Fibroblast of pulmonary artery (primary cell): ENCODE results near the gene SERPINA1.

ENCODE experiments used
- DNase-seq: peaks from one replicate; pipeline ENCODE4 v3.0.0-alpha.2; 2010; ENCODE audit warnings: low read depth
- H3K4me3 ChIP-seq: replicated peaks from 2 replicates; pipeline ENCODE4 v1.5.1; 2011; ENCODE audit warnings: low read depth, mild to moderate bottlenecking, control low read depth, low read length, moderate library complexity
- TF ChIP-seq, protein P1 (sequence below): IDR thresholded peaks from 2 replicates; pipeline ENCODE4 v1.5.1; 2011; ENCODE audit warnings: mild to moderate bottlenecking, control low read depth, low read length, inconsistent platforms; ENCODE audit errors: missing control alignments

The SERPINA1 gene

DNA sequence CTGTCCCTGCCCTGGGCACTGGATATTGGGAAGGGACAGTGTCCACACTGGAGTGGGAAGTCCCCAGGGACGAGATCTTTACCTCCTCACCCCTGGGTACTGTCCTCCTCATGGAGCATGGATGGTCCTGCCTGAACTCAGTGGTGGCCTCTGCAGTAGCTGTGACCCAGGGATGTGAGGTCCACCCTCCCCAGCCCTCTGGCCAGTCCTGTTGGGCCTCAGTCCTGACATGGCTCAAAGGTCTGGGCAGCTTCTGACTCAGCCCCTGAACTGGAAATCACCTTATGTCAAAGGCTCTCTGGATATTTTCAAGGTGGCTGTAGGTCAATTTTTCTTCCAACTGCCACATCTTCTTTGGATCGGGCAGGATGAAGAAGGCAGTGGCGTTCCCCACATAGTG is 24.4 kb downstream of the SERPINA1 start:
- no peak for DNase-seq
- no peak overlapping the region for H3K4me3 ChIP-seq
- TF ChIP-seq, protein P1, sequence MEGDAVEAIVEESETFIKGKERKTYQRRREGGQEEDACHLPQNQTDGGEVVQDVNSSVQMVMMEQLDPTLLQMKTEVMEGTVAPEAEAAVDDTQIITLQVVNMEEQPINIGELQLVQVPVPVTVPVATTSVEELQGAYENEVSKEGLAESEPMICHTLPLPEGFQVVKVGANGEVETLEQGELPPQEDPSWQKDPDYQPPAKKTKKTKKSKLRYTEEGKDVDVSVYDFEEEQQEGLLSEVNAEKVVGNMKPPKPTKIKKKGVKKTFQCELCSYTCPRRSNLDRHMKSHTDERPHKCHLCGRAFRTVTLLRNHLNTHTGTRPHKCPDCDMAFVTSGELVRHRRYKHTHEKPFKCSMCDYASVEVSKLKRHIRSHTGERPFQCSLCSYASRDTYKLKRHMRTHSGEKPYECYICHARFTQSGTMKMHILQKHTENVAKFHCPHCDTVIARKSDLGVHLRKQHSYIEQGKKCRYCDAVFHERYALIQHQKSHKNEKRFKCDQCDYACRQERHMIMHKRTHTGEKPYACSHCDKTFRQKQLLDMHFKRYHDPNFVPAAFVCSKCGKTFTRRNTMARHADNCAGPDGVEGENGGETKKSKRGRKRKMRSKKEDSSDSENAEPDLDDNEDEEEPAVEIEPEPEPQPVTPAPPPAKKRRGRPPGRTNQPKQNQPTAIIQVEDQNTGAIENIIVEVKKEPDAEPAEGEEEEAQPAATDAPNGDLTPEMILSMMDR: no peak

DNA sequence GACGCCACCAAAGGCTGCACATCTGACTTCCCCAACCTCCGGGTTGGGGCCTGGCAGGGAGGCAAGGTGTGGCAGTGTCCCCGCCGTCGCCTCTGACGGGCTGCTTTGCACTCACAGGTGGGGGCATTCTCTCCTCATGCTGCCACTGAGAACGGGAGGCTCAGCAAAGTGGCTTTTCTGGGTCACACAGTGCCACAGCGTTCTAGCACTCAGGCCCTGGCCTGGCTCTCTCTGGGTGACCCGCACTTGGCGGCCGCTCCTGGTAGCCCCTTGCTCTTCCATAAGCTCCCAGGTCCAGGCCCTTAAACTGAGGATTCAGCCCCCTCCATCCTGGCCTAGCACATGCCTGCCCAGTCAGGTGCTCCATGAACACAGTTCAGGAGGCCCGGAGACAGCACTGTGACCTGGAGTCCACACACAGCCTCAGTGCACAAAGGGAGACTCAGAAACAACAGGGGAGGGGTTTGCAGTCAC is 25.2 kb downstream of the SERPINA1 start:
- H3K4me3 ChIP-seq: no peak overlapping the region
- TF ChIP-seq, protein P1: no peak
- DNase-seq: no peak

DNA sequence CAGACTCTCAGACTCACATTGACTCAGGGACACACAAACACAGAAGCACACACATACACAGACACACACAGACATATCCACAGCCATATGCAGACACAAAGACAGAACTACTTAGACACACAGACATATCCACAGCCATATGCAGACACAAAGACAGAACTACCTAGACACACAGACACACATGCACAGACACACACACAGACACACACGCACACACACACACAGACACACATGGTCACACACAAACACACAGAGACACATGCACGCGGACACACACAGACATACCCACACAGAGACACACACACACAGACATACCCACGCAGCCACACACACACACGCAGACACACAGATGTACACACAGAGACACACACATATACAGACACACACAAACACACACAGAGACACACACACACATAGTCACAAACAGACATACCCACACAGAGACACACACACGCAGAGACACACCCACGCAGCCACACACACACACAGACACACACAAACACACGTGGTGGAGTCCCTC is 25.7 kb downstream of the SERPINA1 start:
- no peak overlapping the region for H3K4me3 ChIP-seq
- DNase-seq: no peak
- TF ChIP-seq, protein P1: no peak

DNA sequence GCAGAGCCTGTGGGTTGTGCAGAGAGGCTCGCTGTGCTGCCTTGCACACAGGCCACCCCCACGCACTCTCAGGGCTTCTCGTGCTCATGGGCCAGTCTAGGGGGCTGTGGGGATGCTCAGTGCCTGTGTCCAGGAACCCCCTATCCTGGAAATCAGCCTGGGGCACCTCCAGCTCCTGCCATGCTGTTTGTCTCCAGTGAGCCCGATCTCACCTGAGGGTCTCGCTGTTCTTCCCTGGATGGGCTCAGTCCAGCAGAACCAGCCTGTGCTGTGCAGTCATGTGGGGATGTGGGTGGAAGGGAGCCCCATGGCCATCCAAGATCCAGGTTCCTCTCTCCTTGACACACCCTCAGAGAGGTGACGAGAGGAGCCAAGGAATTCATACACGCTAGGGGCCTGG is 26.7 kb downstream of the SERPINA1 start:
- no peak for DNase-seq
- TF ChIP-seq, protein P1: no peak
- H3K4me3 ChIP-seq: no peak overlapping the region

DNA sequence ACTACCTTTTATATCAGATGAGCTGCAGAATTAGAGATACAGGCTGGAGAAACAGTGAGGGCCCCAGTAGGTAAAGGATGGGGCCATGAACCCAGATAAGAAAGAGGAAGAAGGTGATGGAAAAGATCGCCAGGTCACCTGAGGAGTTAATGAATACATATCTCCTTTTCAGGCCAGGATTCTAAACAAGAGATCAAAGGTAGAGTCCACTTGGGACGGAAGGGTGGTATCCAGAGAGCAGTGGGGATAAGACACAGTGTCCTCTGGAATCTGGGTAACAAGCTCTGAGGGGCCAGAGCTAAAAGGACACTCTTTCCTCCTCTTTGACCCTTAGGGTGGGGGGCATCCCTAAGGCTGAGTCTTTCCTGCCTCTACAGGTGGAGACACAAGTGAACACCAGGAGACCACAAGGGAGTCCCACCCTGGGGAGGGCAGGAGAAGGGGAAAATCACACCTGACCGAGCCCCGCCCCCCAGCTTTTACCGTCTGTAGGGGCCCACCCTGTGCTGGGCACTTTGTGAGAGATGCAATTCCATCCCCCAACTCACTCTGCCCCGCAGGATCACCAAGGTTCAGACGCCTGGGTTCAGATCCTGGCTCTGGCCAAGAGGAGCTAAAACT is 27.3 kb downstream of the SERPINA1 start:
- TF ChIP-seq, protein P1: no peak
- DNase-seq: no peak
- no peak overlapping the region for H3K4me3 ChIP-seq

DNA sequence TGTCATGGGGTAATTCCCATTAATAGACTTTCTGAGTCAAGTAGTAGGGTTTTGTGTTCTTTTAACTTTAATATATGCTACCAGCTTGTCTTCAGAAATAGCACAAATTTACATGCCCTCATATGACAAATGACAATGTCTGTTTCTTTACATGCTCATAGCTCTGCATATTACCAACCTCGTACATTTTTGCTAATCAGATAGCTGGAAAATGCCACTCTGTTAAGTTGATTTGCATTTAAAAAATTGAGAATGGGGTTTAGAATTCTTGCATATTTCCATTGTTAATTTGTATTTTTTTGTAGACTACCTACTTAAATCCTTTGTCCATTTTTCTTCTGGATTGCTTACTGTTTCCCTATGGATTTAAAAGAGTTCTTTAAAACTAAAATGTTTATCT is 31.2 kb downstream of the SERPINA1 start:
- TF ChIP-seq, protein P1: no peak
- no peak overlapping the region for H3K4me3 ChIP-seq
- DNase-seq: no peak
